Fibroblast of the conjunctiva (primary cell): ENCODE measurements around the gene KL.

Experiments used
- DNase-seq: peaks from one replicate; pipeline ENCODE4 v3.0.0-alpha.2; 2010; ENCODE audit warnings: low read depth

Gene KL

GRCh38 chr13:33037673-33038072 is 21.4 kb downstream of the KL start:
- no peak for DNase-seq

- no peak for DNase-seq
These were observed 23.9 kb downstream of the KL start for GRCh38 chr13:33040090-33040489.

GRCh38 chr13:33045851-33046592 is 29.8 kb downstream of the KL start:
- DNase-seq = no peak

- DNase-seq = no peak
These were observed 33.9 kb downstream of the KL start for GRCh38 chr13:33050161-33050560.

- no peak for DNase-seq
These were observed 35.4 kb downstream of the KL start for GRCh38 chr13:33051632-33052031.

GRCh38 chr13:33052506-33053280 is 36.5 kb downstream of the KL start:
- DNase-seq = no peak

GRCh38 chr13:33053397-33054066 is 37.3 kb downstream of the KL start:
- no peak for DNase-seq

GRCh38 chr13:33057019-33057780 is 41.0 kb downstream of the KL start:
- DNase-seq = peak; percentile 10

GRCh38 chr13:33058776-33059327 is 42.6 kb downstream of the KL start:
- DNase-seq = no peak

GRCh38 chr13:33060815-33061214 is 44.6 kb downstream of the KL start:
- DNase-seq = no peak

- DNase-seq = no peak
These were observed 50.1 kb downstream of the KL start for GRCh38 chr13:33066329-33066728.

GRCh38 chr13:33069365-33069764 is 53.1 kb downstream of the KL start:
- no peak for DNase-seq

- no peak for DNase-seq
These were observed 54.5 kb downstream of the KL start for GRCh38 chr13:33070713-33071112.

GRCh38 chr13:33072282-33072681 is 56.1 kb downstream of the KL start:
- DNase-seq = no peak

- DNase-seq = no peak
These were observed 56.5 kb downstream of the KL start for GRCh38 chr13:33072759-33073158.

- no peak for DNase-seq
These were observed 57.1 kb downstream of the KL start for GRCh38 chr13:33073338-33073737.

GRCh38 chr13:33076001-33076992 is 60.1 kb downstream of the KL start:
- DNase-seq = no peak

- DNase-seq = no peak
These were observed 62.0 kb downstream of the KL start for GRCh38 chr13:33078263-33078662.

GRCh38 chr13:33079960-33080359 is 63.7 kb downstream of the KL start:
- no peak for DNase-seq

- DNase-seq = peak; percentile 28
These were observed 64.9 kb downstream of the KL start for GRCh38 chr13:33080972-33081590.
